Loucy (cell line): Measurements from ENCODE around the gene SNRNP27.
"Not testable (repeated sequence)": the region's sequence is repeated elsewhere in the genome, so short reads cannot be mapped to it uniquely, and the experiment has no call there.

ENCODE experiments used
- H2AFZ ChIP-seq: fragments of 200-600 bp; sonication (generic); 2 replicates; pipeline ENCODE4 v1.6.0; 2016; ENCODE audit warnings: antibody characterized with exemption, mild to moderate bottlenecking, low read length, moderate library complexity
- H3F3A ChIP-seq: fragments of 200-600 bp; 2 replicates; pipeline ENCODE4 v1.6.0; 2016; ENCODE audit warnings: antibody characterized with exemption, low read depth, mild to moderate bottlenecking
- H3K27me3 ChIP-seq: fragments of 200-600 bp; sonication (generic); 2 replicates; pipeline ENCODE4 v1.6.1; 2014; ENCODE audit warnings: low read length, mild to moderate bottlenecking; ENCODE audit not compliant: insufficient read depth, poor library complexity, severe bottlenecking
- H3K36me3 ChIP-seq: fragments of 200-600 bp; sonication (generic); 2 replicates; pipeline ENCODE4 v1.6.1; 2016; ENCODE audit warnings: low read length; ENCODE audit not compliant: insufficient read depth
- H3K4me1 ChIP-seq: fragments of 200-600 bp; sonication (generic); 2 replicates; pipeline ENCODE4 v1.5.1; 2014; ENCODE audit warnings: low read length, mild to moderate bottlenecking; ENCODE audit not compliant: insufficient read depth, poor library complexity, severe bottlenecking
- H3K4me2 ChIP-seq: fragments of 200-600 bp; sonication (generic); 2 replicates; pipeline ENCODE4 v1.6.0; 2014; ENCODE audit warnings: antibody characterized with exemption, low read length, low read depth, mild to moderate bottlenecking; ENCODE audit not compliant: poor library complexity, severe bottlenecking
- H3K4me3 ChIP-seq: fragments of 200-600 bp; sonication (generic); 2 replicates; pipeline ENCODE4 v1.5.1; 2014; ENCODE audit warnings: low read length, mild to moderate bottlenecking, mixed read lengths; ENCODE audit not compliant: poor library complexity, severe bottlenecking
- H3K79me2 ChIP-seq: fragments of 200-600 bp; sonication (generic); 2 replicates; pipeline ENCODE4 v1.6.1; 2014; ENCODE audit warnings: low read length; ENCODE audit not compliant: insufficient read depth
- H3K9ac ChIP-seq: fragments of 200-600 bp; sonication (generic); 2 replicates; pipeline ENCODE4 v1.6.0; 2014; ENCODE audit warnings: mild to moderate bottlenecking, low read depth, low read length, moderate library complexity; ENCODE audit not compliant: poor library complexity, severe bottlenecking
- H3K9me2 ChIP-seq: fragments of 200-600 bp; sonication (generic); replicated peaks from 2 replicates; pipeline ENCODE4 v1.6.1; 2016; ENCODE audit warnings: low read depth, low read length, mixed read lengths
- H3K9me3 ChIP-seq: fragments of 200-600 bp; sonication (generic); 2 replicates; pipeline ENCODE4 v1.6.1; 2014; ENCODE audit warnings: mild to moderate bottlenecking, antibody characterized with exemption, low read length, low read depth; ENCODE audit not compliant: insufficient read depth
- H4K20me1 ChIP-seq: fragments of 200-600 bp; sonication (generic); 2 replicates; pipeline ENCODE4 v1.6.0; 2014; ENCODE audit warnings: antibody characterized with exemption, low read length, mild to moderate bottlenecking; ENCODE audit not compliant: insufficient read depth, poor library complexity, severe bottlenecking
- EZH2phosphoT487 ChIP-seq: fragments of 200-600 bp; IDR thresholded peaks from 2 replicates; pipeline ENCODE4 v1.6.1; 2018; ENCODE audit warnings: antibody characterized with exemption, mild to moderate bottlenecking, moderate library complexity, borderline replicate concordance
- TF ChIP-seq, protein P1 (sequence below): fragments of 200-600 bp; sonication (generic); conservative IDR thresholded peaks from 2 replicates; pipeline ENCODE4 v1.5.1; 2014; ENCODE audit warnings: mild to moderate bottlenecking, antibody characterized with exemption, low read length

SNRNP27 gene

DNA sequence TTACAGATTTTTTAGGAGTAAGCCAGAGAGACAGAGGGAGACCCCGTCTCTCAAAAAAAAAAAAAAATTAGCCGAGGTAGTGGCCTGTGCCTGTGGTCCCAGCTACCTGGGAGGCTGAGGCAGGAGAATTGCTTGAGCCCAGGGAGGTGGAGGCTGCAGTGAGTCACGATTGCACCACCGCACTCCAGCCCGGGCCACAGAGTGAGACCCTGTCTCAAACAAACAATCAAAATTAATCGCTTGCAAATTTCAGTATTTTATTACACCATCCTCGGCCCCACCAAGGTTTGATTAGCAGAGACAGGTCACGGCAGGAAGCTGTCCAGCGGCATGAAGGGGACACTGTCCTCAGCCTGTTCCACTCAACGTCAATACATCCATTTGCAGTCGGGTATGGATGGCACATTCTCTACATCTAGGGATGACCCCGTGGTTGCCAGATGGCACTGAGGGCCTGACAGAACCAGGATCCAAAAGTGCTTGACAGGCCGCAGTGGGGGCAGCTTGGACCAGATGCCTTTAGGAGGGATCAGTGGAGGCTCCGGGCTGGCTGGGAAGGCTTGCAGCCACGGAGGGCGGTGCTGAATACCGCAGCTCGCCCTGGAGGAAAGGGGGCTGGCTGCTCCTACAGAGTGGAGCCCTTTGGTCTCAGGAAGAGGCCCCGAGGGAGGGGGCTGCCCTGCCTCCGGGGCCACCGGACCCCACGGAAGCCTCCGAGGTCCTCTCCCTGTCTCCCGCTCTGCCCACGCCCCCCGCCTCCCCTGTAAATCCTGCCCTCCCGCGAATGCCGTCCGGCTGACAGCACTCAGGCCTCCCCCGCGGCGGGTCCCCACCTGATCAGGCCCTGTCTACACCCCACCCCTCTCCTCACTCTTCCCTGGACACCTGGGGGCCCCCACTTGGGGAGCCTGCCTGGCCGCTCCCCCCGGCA, 54.5 kb downstream of the SNRNP27 start:
- Histone ChIP-seq H3K9ac (no peak overlapping the region), H2AFZ (no peak overlapping the region), H3F3A (no peaks in the 10 kb centered on the region), H3K4me2 (no peak overlapping the region), H3K79me2 (no peaks in the 10 kb centered on the region), H3K4me1 (peaks cover 32% of the 10 kb centered on the region), H3K9me2 (no peaks in the 10 kb centered on the region), H4K20me1 (no peaks in the 10 kb centered on the region), H3K36me3 (no peaks in the 10 kb centered on the region), H3K4me3 (no peak overlapping the region), H3K9me3 (no peaks in the 10 kb centered on the region), H3K27me3 (no peaks in the 10 kb centered on the region)
- no peak for TF ChIP-seq EZH2phosphoT487
- TF ChIP-seq, protein P1, sequence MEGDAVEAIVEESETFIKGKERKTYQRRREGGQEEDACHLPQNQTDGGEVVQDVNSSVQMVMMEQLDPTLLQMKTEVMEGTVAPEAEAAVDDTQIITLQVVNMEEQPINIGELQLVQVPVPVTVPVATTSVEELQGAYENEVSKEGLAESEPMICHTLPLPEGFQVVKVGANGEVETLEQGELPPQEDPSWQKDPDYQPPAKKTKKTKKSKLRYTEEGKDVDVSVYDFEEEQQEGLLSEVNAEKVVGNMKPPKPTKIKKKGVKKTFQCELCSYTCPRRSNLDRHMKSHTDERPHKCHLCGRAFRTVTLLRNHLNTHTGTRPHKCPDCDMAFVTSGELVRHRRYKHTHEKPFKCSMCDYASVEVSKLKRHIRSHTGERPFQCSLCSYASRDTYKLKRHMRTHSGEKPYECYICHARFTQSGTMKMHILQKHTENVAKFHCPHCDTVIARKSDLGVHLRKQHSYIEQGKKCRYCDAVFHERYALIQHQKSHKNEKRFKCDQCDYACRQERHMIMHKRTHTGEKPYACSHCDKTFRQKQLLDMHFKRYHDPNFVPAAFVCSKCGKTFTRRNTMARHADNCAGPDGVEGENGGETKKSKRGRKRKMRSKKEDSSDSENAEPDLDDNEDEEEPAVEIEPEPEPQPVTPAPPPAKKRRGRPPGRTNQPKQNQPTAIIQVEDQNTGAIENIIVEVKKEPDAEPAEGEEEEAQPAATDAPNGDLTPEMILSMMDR = no peak

DNA sequence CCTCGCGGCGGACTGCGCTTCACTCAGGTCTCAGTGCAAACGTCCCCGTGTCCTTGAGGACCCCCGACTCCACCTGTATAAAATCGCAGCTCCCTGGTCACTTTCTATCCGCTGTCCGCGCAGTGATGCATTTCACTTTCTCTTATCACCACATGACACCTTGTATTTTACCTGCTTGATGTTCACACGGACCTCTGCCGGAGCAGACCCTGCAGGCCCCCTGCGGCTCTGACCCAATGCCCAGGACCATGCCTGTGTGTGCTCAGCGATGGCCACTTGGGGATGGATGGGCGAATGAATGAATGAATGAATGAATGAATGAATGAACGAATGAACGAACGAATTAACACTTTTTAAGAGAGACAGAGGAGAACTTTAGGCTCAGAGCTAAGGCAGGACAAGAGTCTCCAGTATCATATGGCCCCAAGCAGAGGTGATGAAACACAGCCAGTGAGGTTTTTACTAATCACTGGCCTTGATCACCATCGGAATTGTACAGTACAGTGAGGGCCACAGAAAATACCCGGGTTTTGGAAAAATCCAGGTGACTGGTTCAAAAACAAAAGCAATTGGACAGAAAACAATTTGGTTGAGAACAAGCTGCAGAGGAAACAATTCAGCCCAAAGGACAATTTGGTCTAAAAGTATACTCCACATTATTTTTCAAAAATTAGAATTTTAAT, 55.3 kb downstream of the SNRNP27 start:
- H3K36me3 ChIP-seq = no peaks in the 10 kb centered on the region
- H3K9me2 ChIP-seq = no peaks in the 10 kb centered on the region
- no peak overlapping the region for H3K9ac ChIP-seq
- no peaks in the 10 kb centered on the region for H4K20me1 ChIP-seq
- TF ChIP-seq, protein P1 = no peak
- TF ChIP-seq EZH2phosphoT487 = no peak
- no peak overlapping the region for H2AFZ ChIP-seq
- H3K4me2 ChIP-seq = no peak overlapping the region
- H3K27me3 ChIP-seq = no peaks in the 10 kb centered on the region
- no peak overlapping the region for H3K4me3 ChIP-seq
- H3F3A ChIP-seq = no peaks in the 10 kb centered on the region
- H3K9me3 ChIP-seq = no peaks in the 10 kb centered on the region
- no peaks in the 10 kb centered on the region for H3K79me2 ChIP-seq
- H3K4me1 ChIP-seq = peaks cover 30% of the 10 kb centered on the region

DNA sequence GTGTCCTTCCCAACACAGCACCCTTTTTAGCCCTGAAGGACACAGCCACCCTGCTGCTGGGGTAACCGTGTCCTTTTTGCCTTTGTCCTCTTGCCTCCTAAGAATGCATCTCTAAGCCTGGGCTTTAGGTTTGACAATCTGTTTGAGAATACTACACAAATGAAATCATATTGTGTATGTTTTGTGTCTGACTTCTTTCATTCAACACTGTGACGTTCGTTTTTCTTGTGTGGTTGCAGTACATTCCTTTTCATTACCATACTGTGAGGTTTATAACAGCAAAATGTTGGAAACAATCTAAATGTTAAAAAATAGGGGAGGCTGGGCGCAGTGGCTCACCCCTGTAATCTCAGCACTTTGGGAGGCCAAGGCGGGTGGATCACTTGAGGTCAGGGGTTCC, 56.5 kb downstream of the SNRNP27 start:
- Histone ChIP-seq H3K9me2 (no peaks in the 10 kb centered on the region), H2AFZ (no peak overlapping the region), H3K79me2 (no peaks in the 10 kb centered on the region), H3K9me3 (no peaks in the 10 kb centered on the region), H3K36me3 (no peaks in the 10 kb centered on the region), H3F3A (no peaks in the 10 kb centered on the region), H3K27me3 (no peaks in the 10 kb centered on the region), H4K20me1 (no peaks in the 10 kb centered on the region), H3K4me2 (no peak overlapping the region), H3K9ac (no peak overlapping the region), H3K4me3 (no peak overlapping the region), H3K4me1 (peaks cover 26% of the 10 kb centered on the region)
- TF ChIP-seq EZH2phosphoT487 = no peak
- TF ChIP-seq, protein P1 = no peak

DNA sequence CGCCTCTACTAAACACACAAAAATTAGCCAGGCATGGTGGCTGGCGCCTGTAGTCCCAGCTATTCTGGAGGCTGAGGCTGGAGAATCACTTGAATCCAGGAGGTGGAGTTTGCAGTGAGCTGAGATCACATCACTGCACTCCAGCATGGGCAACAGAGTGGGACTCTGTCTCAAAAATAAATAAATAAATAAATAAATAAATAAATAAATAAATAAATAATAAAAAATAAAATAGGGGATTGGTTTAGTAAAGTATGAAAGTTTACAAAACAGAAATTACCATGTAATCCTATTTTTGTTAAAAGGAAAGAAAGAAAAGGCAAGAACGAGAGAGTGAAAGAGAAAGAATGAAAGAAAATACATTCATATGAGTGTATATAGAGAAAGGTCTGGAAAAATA, 56.9 kb downstream of the SNRNP27 start:
- H3K4me1 ChIP-seq = peaks cover 22% of the 10 kb centered on the region
- H3K27me3 ChIP-seq, H3K9ac ChIP-seq, H3K79me2 ChIP-seq, H3K4me2 ChIP-seq, H3K36me3 ChIP-seq, H3K4me3 ChIP-seq, H3F3A ChIP-seq, H3K9me3 ChIP-seq, H2AFZ ChIP-seq, H3K9me2 ChIP-seq, H4K20me1 ChIP-seq: not testable (repeated sequence)
